HG03103 (cell line): ENCODE data around the gene FAM221B.

Source experiments
- ATAC-seq: cut with Tn5 transposase; IDR thresholded peaks from one replicate; pipeline ENCODE4 v1.9.1; 2021; ENCODE audit warnings: low read depth; ENCODE audit not compliant: unreplicated experiment

FAM221B gene

GRCh38 chr9:35793461-35793860, 35.1 kb downstream of the FAM221B start:
- no peak for ATAC-seq

GRCh38 chr9:35792826-35793225, 35.7 kb downstream of the FAM221B start:
- no peak for ATAC-seq

GRCh38 chr9:35792024-35792813, 36.3 kb downstream of the FAM221B start:
- ATAC-seq = no peak

GRCh38 chr9:35791297-35791921, 37.1 kb downstream of the FAM221B start, which contains the start of gene NPR2:
Gene NPR2, plus strand, starts transcription at chr9:35791591. Its CDS starts 818 bp downstream, at chr9:35792409.
- no peak for ATAC-seq

GRCh38 chr9:35790385-35791296, 37.9 kb downstream of the FAM221B start:
- no peak for ATAC-seq

- ATAC-seq = no peak
Measured at GRCh38 chr9:35790025-35790384, 38.5 kb downstream of the FAM221B start.

- ATAC-seq = no peak
Measured at GRCh38 chr9:35789541-35789940, 39.0 kb downstream of the FAM221B start.

GRCh38 chr9:35783418-35783817, 45.1 kb downstream of the FAM221B start:
- ATAC-seq = no peak

- no peak for ATAC-seq
Measured at GRCh38 chr9:35781066-35781465, 47.5 kb downstream of the FAM221B start.

GRCh38 chr9:35778496-35778895, 50.0 kb downstream of the FAM221B start:
- no peak for ATAC-seq

- no peak for ATAC-seq
Measured at GRCh38 chr9:35776018-35776417, 52.5 kb downstream of the FAM221B start.

- no peak for ATAC-seq
Measured at GRCh38 chr9:35774907-35775635, 53.5 kb downstream of the FAM221B start.

GRCh38 chr9:35771943-35772342, 56.6 kb downstream of the FAM221B start:
- ATAC-seq = no peak

GRCh38 chr9:35771534-35771933, 57.0 kb downstream of the FAM221B start:
- no peak for ATAC-seq

- no peak for ATAC-seq
Measured at GRCh38 chr9:35771075-35771433, 57.5 kb downstream of the FAM221B start.

- ATAC-seq = no peak
Measured at GRCh38 chr9:35769763-35770162, 58.8 kb downstream of the FAM221B start.

- no peak for ATAC-seq
Measured at GRCh38 chr9:35767458-35767857, 61.1 kb downstream of the FAM221B start.

- no peak for ATAC-seq
Measured at GRCh38 chr9:35766997-35767396, 61.5 kb downstream of the FAM221B start.
